HEK293 (cell line): ENCODE data around the gene FIBCD1.

ENCODE experiments used
- PBX3 ChIP-seq: sonication (generic); formaldehyde crosslinking; IDR thresholded peaks from 2 replicates; pipeline ENCODE4 v1.8.1; 2022; ENCODE audit warnings: mild to moderate bottlenecking, moderate library complexity, missing genetic modification reagents
- TCF7L2 ChIP-seq: IDR thresholded peaks from 2 replicates; pipeline ENCODE4 v1.6.1; 2011; ENCODE audit warnings: low read depth, mild to moderate bottlenecking, inconsistent platforms, low read length, moderate library complexity, borderline replicate concordance
- ZBTB20 ChIP-seq: fragments of 450-650 bp; formaldehyde crosslinking; IDR thresholded peaks from 2 replicates; pipeline ENCODE4 v1.5.1; 2016; ENCODE audit warnings: missing biosample characterization, missing genetic modification characterization
- ZNF785 ChIP-seq: fragments of 450-650 bp; formaldehyde crosslinking; IDR thresholded peaks from 2 replicates; pipeline ENCODE4 v1.5.1; 2016; ENCODE audit warnings: missing biosample characterization, missing genetic modification characterization
- ZSCAN23 ChIP-seq: fragments of 450-650 bp; formaldehyde crosslinking; IDR thresholded peaks from 2 replicates; pipeline ENCODE4 v1.5.1; 2016; ENCODE audit warnings: missing biosample characterization, missing genetic modification characterization

- no peak for TF ChIP-seq TCF7L2
- no peak for TF ChIP-seq PBX3 (CRISPR knock-in tag)
- no peak for TF ChIP-seq ZSCAN23 (tag by site-specific recombination)
- TF ChIP-seq ZBTB20 (tag by site-specific recombination), result no peak
- no peak for TF ChIP-seq ZNF785 (tag by site-specific recombination)
Observed at GRCh38 chr9:130918101-130918825, 20.8 kb downstream of the FIBCD1 start.
